ENCODE measurements around the gene CPXM1. TPM values are rescaled to one million over a fixed set of nuclear protein-coding genes. Genes with fewer than 3 reads are reported as not detected.

CPXM1 gene
- total and polyA plus RNA-seq, 10 donors = 0.23 to 2.9 (median 0.48) TPM

DNA sequence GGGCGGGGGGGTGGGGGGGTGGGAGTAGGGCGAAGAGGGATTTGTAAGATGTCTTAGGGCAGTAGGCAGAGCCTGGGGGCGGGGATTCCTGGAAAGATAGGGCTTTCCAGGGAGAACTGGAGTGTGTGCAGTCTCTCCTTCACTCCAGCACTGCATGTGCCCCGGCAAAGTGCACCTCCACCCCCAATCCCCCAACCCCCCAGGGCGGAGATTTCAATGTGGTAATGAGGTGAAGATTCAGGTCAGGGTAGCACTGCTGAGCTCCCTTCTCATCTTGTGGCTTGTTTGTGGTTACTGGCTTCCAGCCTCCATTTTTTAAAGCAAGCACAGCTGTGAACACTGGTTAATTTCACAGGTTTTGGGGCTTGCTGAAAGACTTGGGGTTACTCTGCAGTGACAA is 21.6 kb upstream of the CPXM1 start:
- 21 to 42% (median 31%) methylated on average over 4 to 5 of the region's 5 CpGs for WGBS, 5 donors
- H3K36me3 ChIP-seq = no peaks in the 10 kb centered on the region
- peaks cover 0 to 41% (median 18%) of the 10 kb centered on the region in 7 donors for H3K27me3 ChIP-seq (replicated peaks in 1 of 7)
- H3K27ac ChIP-seq = no peak overlapping the region
- DNase-seq = no peak
- no peaks in the 10 kb centered on the region for H3K9me3 ChIP-seq
- intact Hi-C loops (cut with DNase I; ENCODE audit: low total_unique reads) = no loop called here
- H3K4me3 ChIP-seq = no peak overlapping the region
- H3K4me1 ChIP-seq = peaks cover 0 to 28% (median 8%) of the 10 kb centered on the region in 6 donors
- TF ChIP-seq CTCF (IDR thresholded peaks at IDR 0.05 in 8 of 11, conservative IDR thresholded peaks at IDR 0.05 in 3 of 11) = no peak
- no peak for TF ChIP-seq POLR2AphosphoS5 (IDR thresholded peaks at IDR 0.05)
- no peak for TF ChIP-seq POLR2A (IDR thresholded peaks at IDR 0.05)

DNA sequence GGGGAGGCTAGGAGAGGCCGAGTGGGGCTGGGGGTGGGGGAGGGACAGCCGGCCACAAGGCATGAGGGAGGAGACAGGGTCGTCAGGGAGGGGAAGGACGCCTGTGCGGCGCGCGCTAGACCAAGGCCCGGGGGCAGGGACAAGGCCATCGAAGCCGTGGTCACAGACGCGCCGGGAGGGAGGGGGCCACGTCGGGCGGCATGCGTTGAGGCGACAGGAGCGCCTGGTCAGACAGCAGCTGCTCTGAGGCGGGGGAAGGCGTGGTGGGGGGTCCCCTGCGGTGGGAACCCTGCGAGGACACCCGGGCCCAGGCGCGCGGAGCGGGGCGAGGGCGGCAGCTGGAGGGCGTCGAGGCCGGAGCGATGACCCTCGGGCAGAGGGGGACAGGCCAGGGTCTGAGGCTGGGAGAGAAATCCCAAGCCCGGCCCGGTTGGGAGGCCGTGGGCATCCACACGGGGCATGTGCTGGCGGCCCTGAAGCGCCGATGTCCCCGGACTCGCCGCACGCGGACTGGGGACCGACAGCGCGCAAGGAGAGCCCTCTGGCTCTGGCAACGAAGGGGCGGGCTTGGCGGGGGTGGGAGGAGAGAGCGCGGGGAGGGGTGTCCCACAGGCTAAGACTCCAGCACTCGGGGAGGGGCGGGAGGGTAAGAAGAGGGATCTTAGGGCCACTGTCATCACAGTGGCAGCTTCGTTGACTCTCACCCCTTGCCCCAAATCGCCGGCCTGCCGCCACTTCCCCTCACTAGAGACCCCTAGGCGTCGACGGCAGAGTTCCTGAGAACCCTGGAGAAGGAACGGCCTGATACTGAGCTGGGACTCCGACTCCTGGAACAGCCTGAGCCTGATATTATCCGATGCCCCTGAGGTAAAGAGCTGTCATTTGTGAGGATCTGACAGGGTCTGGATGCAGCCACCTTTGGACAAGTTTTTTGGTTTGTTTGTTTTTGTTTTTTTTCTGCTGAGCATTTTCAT is 20.8 kb upstream of the CPXM1 start:
- TF ChIP-seq CTCF (IDR thresholded peaks at IDR 0.05 in 8 of 11, conservative IDR thresholded peaks at IDR 0.05 in 3 of 11) (no peak), POLR2A (IDR thresholded peaks at IDR 0.05) (no peak), POLR2AphosphoS5 (IDR thresholded peaks at IDR 0.05) (peak in 1 of 3 donors; percentile 17)
- WGBS, 5 donors = 12 to 21% (median 15%) methylated on average over 35 to 68 of the region's 68 CpGs
- H3K36me3 ChIP-seq = no peaks in the 10 kb centered on the region
- H3K27ac ChIP-seq = peak overlapping the region in 4 of 8 donors; percentile 38 to 60 (median 48)
- peaks cover 0 to 28% (median 8%) of the 10 kb centered on the region in 6 donors for H3K4me1 ChIP-seq
- no peak for DNase-seq
- H3K9me3 ChIP-seq = no peaks in the 10 kb centered on the region
- H3K4me3 ChIP-seq = no peak overlapping the region
- H3K27me3 ChIP-seq (replicated peaks in 1 of 7) = peaks cover 0 to 41% (median 18%) of the 10 kb centered on the region in 7 donors
- intact Hi-C loops (cut with DNase I; ENCODE audit: low total_unique reads) = no loop called here

- Histone ChIP-seq H3K9me3 (no peaks in the 10 kb centered on the region), H3K4me1 (peaks cover 0 to 28% (median 8%) of the 10 kb centered on the region in 6 donors), H3K4me3 (no peak overlapping the region), H3K27me3 (replicated peaks in 1 of 7) (peaks cover 0 to 36% (median 18%) of the 10 kb centered on the region in 7 donors), H3K36me3 (no peaks in the 10 kb centered on the region), H3K27ac (peak overlapping the region in 4 of 8 donors; percentile 38 to 60 (median 48))
- DNase-seq = no peak
- 49 to 64% (median 51%) methylated on average over 32 of the region's 32 CpGs for WGBS, 5 donors
- TF ChIP-seq CTCF (IDR thresholded peaks at IDR 0.05 in 8 of 11, conservative IDR thresholded peaks at IDR 0.05 in 3 of 11) (no peak), POLR2AphosphoS5 (IDR thresholded peaks at IDR 0.05) (peak in 1 of 3 donors; percentile 26), POLR2A (IDR thresholded peaks at IDR 0.05) (no peak)
- intact Hi-C loops (cut with DNase I; ENCODE audit: low total_unique reads) = no loop called here
Measured at GRCh38 chr20:2820084-2820895, 19.9 kb upstream of the CPXM1 start.

All from spleen (tissue), 11 donors.